ENCODE data around the gene COX5B. TPM values are rescaled to one million over a fixed set of nuclear protein-coding genes. Genes with fewer than 3 reads are reported as not detected.

Gene COX5B
- total and polyA plus RNA-seq, 7 donors = 635 to 1,354 (median 816) TPM

DNA sequence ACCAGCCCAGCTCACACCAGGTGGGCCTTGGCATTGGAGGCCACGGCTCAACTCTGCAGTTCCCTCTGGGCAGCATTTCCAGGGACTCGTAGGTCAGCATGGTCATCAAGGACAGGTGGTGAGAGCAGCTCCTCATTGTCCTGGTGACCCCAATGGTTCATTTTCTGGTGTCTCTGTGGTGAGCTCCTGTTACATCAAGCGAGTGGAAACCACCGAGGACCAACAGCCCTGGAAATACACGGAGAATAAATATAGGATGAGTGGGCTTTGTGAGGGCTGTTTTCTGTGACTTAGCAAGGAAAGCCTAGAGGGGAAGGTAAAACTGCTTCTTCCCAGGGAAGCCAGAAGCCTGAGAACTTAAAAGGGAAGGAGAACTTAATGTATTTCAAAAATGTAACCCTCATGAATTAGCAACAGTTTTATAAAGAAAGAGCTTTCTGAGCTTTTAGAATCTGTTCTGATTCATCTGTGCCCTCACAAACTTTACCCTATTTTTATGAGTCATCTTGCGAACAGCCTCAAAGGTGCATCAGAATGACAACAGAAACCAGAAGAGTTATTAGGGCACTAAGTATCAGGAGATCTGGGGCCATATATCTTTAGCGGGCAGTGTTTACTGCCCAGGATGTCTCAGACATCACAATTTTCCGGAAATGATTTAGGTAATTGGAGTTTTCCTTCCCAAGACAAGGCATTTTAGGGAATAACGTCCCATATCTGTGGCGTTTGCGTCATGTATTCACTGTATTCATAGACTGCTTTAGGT is 42.4 kb downstream of the COX5B start:
- Histone ChIP-seq H3K4me1 (no peaks in the 10 kb centered on the region), H3K4me3 (no peak overlapping the region), H3K36me3 (ENCODE audit: insufficient read depth in 1 of 2, low read depth in 1 of 2) (no peaks in the 10 kb centered on the region), H3K27me3 (ENCODE audit: insufficient read depth in 3 of 3, low read length in 2 of 3) (no peaks in the 10 kb centered on the region), H3K27ac (no peak overlapping the region), H3K9me3 (no peaks in the 10 kb centered on the region)
- DNase-seq (no peak), ATAC-seq (no peak)
- whole genome bisulfite sequencing, 3 donors = 76 to 82% (median 79%) methylated on average over 11 of the region's 11 CpGs
- TF ChIP-seq, protein P1, sequence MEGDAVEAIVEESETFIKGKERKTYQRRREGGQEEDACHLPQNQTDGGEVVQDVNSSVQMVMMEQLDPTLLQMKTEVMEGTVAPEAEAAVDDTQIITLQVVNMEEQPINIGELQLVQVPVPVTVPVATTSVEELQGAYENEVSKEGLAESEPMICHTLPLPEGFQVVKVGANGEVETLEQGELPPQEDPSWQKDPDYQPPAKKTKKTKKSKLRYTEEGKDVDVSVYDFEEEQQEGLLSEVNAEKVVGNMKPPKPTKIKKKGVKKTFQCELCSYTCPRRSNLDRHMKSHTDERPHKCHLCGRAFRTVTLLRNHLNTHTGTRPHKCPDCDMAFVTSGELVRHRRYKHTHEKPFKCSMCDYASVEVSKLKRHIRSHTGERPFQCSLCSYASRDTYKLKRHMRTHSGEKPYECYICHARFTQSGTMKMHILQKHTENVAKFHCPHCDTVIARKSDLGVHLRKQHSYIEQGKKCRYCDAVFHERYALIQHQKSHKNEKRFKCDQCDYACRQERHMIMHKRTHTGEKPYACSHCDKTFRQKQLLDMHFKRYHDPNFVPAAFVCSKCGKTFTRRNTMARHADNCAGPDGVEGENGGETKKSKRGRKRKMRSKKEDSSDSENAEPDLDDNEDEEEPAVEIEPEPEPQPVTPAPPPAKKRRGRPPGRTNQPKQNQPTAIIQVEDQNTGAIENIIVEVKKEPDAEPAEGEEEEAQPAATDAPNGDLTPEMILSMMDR (IDR thresholded peaks at IDR 0.05) = no peak
- intact Hi-C loops (cut with DNase I) = no loop called here

DNA sequence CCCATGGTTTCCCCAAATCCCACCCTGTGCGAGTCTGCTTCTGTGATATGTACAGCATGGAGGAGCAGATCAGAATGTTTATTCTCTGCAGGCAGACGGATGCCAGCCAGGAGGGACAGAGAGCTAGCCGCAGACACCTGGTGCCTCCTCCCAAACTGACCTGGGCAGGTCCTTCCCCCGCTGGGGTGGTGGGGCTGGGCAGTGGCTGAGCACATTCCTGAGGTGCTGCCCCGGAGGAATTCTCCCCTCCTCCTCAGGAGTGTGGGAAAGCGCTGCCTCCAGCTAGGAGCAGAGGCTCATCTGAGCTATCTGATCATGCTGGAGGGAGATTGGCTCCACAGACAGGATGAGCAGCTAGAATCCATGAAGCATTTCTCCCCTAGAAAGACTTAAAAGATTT is 45.3 kb downstream of the COX5B start:
- H3K4me3 ChIP-seq = no peak overlapping the region
- WGBS, 3 donors = 66 to 69% (median 68%) methylated on average over 6 of the region's 6 CpGs
- H3K4me1 ChIP-seq = no peaks in the 10 kb centered on the region
- no peak overlapping the region for H3K27ac ChIP-seq
- TF ChIP-seq, protein P1 (IDR thresholded peaks at IDR 0.05) = no peak
- no peaks in the 10 kb centered on the region for H3K9me3 ChIP-seq
- intact Hi-C loops (cut with DNase I) = loop anchor here in 1 of 2 donors (10.0 kb wide), 2 partner anchors 96 to 1626 kb away; no protein-coding TSS in a partner anchor
- ATAC-seq (no peak), DNase-seq (no peak)
- no peaks in the 10 kb centered on the region for H3K36me3 ChIP-seq (ENCODE audit: insufficient read depth in 1 of 2, low read depth in 1 of 2)
- no peaks in the 10 kb centered on the region for H3K27me3 ChIP-seq (ENCODE audit: insufficient read depth in 3 of 3, low read length in 2 of 3)

DNA sequence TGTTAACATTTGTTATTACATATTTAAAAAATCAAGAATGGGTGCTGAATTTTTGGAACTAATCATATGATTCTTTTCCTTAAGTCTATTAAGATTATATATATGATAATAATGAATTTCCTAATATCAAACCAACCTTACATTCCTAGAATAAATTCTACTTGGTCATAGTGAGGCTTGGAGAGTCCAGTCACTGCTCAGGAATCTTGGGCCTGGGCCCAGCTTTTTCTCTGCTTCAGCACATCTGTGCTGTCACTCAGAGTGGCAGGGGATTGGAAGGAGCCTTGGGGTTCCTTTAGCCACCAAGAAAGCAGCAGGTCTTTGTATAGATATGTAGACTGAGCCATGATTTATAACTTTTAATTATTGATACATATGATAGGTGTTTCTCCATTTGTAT is 47.6 kb downstream of the COX5B start:
- no peaks in the 10 kb centered on the region for H3K27me3 ChIP-seq (ENCODE audit: insufficient read depth in 3 of 3, low read length in 2 of 3)
- intact Hi-C loops (cut with DNase I) = loop anchor here in 1 of 2 donors (10.0 kb wide), 2 partner anchors 99 to 1629 kb away; no protein-coding TSS in a partner anchor
- no peak overlapping the region for H3K4me3 ChIP-seq
- no peaks in the 10 kb centered on the region for H3K9me3 ChIP-seq
- DNase-seq = no peak
- TF ChIP-seq, protein P1 (IDR thresholded peaks at IDR 0.05) = no peak
- peak; percentile 58 to 76 (median 64) for ATAC-seq
- no peak overlapping the region for H3K27ac ChIP-seq
- H3K36me3 ChIP-seq (ENCODE audit: insufficient read depth in 1 of 2, low read depth in 1 of 2) = no peaks in the 10 kb centered on the region
- no peaks in the 10 kb centered on the region for H3K4me1 ChIP-seq

DNA sequence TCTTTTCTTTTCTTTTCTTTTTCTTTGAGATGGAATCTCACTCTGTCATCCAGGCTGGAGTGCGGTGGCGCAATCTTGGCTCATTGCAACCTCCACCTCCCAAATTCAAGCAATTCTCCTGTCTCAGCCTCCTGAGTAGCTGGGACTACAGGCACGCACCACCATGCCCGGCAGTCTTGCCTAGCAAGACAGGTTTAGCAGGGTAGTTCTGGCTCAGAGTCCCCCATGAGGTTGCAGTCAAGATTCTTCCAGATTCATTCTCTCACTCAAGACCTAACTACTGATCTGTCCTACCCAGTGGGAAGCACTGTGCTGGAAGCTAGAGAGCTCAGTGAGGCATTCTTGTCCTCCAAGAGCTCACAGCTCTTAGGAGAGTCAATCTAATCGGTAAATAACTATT is 49.9 kb downstream of the COX5B start:
- no peaks in the 10 kb centered on the region for H3K36me3 ChIP-seq (ENCODE audit: insufficient read depth in 1 of 2, low read depth in 1 of 2)
- H3K27ac ChIP-seq = no peak overlapping the region
- 93 to 98% (median 95%) methylated on average over 5 of the region's 5 CpGs for WGBS, 3 donors
- H3K9me3 ChIP-seq = no peaks in the 10 kb centered on the region
- intact Hi-C loops (cut with DNase I) = loop anchor here (2.0 to 10.0 kb wide), 6 partner anchors 31 to 1631 kb away; partner anchors contain the start of genes ACTR1B (in 1 of the 2) and COX5B (in 1 of the 2)
- H3K27me3 ChIP-seq (ENCODE audit: insufficient read depth in 3 of 3, low read length in 2 of 3) = no peaks in the 10 kb centered on the region
- DNase-seq (no peak), ATAC-seq (no peak)
- H3K4me3 ChIP-seq = no peak overlapping the region
- H3K4me1 ChIP-seq = no peaks in the 10 kb centered on the region
- TF ChIP-seq, protein P1 (IDR thresholded peaks at IDR 0.05) = no peak
